Mesothelial cell of epicardium (in vitro differentiated cells): ENCODE results near the gene TMEM258. TPM values are rescaled to one million over a fixed set of nuclear protein-coding genes. Genes with fewer than 3 reads are reported as not detected.
A peak's percentile ranks its signal among the peaks of the same experiment; 100 is the strongest.

ENCODE experiments used
- DNase-seq, 2 experiments: peaks; one replicate each; pipeline ENCODE4 v3.0.0; 2021; ENCODE audit warnings: low spot score in 2 of 2; ENCODE audit not compliant: unreplicated experiment in 2 of 2
- H3K27ac Mint-ChIP-seq: 2 replicates; pipeline ENCODE4 v1.8.0; 2021; ENCODE audit warnings: mixed read lengths
- H3K27me3 Mint-ChIP-seq: 2 replicates; pipeline ENCODE4 v1.8.0; 2021; ENCODE audit warnings: low read depth, mixed read lengths
- H3K36me3 Mint-ChIP-seq: 2 replicates; pipeline ENCODE4 v1.8.0; 2021; ENCODE audit warnings: mixed read lengths
- H3K4me1 Mint-ChIP-seq: 2 replicates; pipeline ENCODE4 v1.8.0; 2021; ENCODE audit warnings: mixed read lengths
- H3K4me3 Mint-ChIP-seq: 2 replicates; pipeline ENCODE4 v1.8.0; 2021; ENCODE audit warnings: mild to moderate bottlenecking, moderate library complexity, mixed read lengths
- H3K9me3 Mint-ChIP-seq: 2 replicates; pipeline ENCODE4 v1.8.0; 2021; ENCODE audit warnings: mixed read lengths
- total RNA-seq: library from RNA; stranded (reverse); gene quantifications from 3 replicates; pipeline ENCODE4 v1.2.1, GENCODE V29; 2021
- TF ChIP-seq, protein P1 (sequence below): fragments of 200-600 bp; sonication (generic); IDR thresholded peaks from one replicate; pipeline ENCODE4 v1.5.0; 2021; ENCODE audit warnings: antibody characterized with exemption; ENCODE audit not compliant: unreplicated experiment

TMEM258 gene
- total RNA-seq, 1 donor from 2014 or later: 154 TPM

DNA sequence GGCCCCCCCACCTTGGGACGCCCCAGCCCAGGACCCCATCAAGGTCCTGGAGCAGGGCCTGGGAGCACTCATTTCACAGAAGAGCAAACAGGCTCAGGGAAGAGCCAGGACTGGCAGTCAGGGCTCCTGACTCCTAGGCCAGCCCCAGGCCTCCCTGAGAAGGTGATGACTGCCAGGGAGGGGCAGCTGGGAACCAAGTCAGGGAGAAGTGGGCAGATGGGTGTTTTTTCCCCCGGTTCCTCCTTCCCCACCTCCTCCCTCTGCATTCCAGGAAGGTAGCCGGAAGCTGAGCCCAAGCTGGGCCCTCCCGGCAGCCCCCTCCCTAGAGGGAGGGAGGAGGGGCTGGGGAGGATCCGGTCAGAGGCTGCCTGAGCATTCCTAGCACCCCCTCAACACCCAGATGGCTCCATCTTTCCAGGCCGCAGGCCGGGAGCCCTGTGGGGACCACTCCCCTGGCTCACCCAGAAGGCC is 20.4 kb downstream of the TMEM258 start:
- peak overlapping the region; percentile 99 for H3K27ac Mint-ChIP-seq
- TF ChIP-seq, protein P1, sequence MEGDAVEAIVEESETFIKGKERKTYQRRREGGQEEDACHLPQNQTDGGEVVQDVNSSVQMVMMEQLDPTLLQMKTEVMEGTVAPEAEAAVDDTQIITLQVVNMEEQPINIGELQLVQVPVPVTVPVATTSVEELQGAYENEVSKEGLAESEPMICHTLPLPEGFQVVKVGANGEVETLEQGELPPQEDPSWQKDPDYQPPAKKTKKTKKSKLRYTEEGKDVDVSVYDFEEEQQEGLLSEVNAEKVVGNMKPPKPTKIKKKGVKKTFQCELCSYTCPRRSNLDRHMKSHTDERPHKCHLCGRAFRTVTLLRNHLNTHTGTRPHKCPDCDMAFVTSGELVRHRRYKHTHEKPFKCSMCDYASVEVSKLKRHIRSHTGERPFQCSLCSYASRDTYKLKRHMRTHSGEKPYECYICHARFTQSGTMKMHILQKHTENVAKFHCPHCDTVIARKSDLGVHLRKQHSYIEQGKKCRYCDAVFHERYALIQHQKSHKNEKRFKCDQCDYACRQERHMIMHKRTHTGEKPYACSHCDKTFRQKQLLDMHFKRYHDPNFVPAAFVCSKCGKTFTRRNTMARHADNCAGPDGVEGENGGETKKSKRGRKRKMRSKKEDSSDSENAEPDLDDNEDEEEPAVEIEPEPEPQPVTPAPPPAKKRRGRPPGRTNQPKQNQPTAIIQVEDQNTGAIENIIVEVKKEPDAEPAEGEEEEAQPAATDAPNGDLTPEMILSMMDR: no peak
- H3K9me3 Mint-ChIP-seq: no peaks in the 10 kb centered on the region
- no peaks in the 10 kb centered on the region for H3K27me3 Mint-ChIP-seq
- peaks cover 77% of the 10 kb centered on the region for H3K4me1 Mint-ChIP-seq
- peak in 1 of 2 experiments; percentile 67 for DNase-seq
- H3K36me3 Mint-ChIP-seq: peaks cover 11% of the 10 kb centered on the region
- H3K4me3 Mint-ChIP-seq: no peak overlapping the region

DNA sequence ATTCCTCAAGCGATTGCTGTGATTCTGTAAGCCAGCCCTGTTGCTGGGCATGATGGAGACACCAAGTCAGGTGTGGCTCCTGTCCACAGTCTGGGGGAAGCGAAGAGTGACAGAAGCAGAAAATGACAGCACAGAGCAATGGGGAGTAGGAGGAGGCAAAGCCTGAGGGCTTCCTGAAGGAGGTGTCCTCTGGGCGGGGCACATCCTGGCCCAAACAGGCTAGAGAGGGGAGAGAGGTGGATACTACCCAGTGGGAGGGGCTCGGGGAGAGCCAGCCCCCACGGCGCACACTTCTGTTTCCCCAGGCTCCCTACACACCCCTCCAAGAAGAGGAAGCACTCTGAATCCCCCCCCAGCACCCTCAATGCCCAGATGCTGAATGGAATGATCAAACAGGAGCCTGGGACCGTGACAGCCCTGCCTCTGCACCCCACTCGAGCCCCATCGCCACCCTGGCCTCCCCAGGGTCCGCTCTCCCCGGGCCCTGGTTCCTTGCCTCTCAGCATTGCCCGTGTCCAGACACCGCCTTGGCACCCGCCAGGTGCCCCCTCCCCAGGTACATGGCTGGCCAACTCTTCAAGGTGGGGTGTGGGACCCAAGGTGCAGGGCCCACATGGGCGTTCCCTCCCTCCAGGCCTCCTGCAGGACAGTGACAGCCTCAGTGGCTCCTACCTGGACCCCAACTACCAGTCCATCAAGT is 21.1 kb downstream of the TMEM258 start:
- peaks cover 81% of the 10 kb centered on the region for H3K4me1 Mint-ChIP-seq

DNA sequence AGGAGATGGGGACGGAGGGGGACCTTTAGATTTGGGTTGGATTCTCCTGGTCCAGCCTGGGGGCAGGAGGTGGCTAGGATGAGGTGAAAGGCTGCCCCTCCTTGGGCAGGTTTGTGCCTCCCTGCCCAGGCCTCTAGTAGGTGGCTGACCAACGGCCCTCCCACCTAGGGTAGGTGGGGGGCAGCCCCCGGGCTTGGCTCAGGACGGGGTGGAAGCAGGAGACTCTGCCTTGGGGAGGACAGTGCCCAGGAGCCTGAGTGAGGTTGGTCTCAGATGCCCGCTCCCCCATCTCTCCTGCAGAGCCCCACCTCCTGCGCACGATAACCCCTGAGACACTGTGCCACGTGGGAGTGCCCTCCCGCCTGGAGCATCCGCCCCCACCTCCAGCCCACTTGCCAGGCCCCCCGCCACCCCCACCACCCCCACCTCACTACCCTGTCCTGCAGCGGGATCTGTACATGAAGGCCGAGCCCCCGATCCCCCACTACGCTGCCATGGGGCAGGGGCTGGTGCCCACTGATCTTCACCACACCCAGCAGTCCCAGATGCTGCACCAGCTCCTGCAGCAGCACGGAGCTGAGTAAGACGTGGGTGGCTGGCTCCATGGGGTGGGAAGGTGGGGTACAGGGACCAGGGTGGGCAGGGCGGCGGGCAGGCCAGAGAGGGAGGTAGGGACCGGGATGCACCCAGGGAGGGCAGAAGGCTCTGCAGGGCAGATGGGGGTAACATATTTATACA is 22.3 kb downstream of the TMEM258 start:
- Mint-ChIP-seq H3K4me3 (no peak overlapping the region), H3K9me3 (no peaks in the 10 kb centered on the region), H3K27me3 (no peaks in the 10 kb centered on the region), H3K27ac (peak overlapping the region; percentile 99), H3K36me3 (peaks cover 3% of the 10 kb centered on the region), H3K4me1 (peaks cover 80% of the 10 kb centered on the region)
- TF ChIP-seq, protein P1: no peak
- no peak for DNase-seq

More for the DNA sequence above, 21.1 kb downstream of the TMEM258 start:
- no peaks in the 10 kb centered on the region for H3K9me3 Mint-ChIP-seq
- no peaks in the 10 kb centered on the region for H3K27me3 Mint-ChIP-seq
- no peak overlapping the region for H3K4me3 Mint-ChIP-seq
- no peak for DNase-seq
- TF ChIP-seq, protein P1: no peak
- H3K36me3 Mint-ChIP-seq: peaks cover 8% of the 10 kb centered on the region
- H3K27ac Mint-ChIP-seq: peak overlapping the region; percentile 99

DNA sequence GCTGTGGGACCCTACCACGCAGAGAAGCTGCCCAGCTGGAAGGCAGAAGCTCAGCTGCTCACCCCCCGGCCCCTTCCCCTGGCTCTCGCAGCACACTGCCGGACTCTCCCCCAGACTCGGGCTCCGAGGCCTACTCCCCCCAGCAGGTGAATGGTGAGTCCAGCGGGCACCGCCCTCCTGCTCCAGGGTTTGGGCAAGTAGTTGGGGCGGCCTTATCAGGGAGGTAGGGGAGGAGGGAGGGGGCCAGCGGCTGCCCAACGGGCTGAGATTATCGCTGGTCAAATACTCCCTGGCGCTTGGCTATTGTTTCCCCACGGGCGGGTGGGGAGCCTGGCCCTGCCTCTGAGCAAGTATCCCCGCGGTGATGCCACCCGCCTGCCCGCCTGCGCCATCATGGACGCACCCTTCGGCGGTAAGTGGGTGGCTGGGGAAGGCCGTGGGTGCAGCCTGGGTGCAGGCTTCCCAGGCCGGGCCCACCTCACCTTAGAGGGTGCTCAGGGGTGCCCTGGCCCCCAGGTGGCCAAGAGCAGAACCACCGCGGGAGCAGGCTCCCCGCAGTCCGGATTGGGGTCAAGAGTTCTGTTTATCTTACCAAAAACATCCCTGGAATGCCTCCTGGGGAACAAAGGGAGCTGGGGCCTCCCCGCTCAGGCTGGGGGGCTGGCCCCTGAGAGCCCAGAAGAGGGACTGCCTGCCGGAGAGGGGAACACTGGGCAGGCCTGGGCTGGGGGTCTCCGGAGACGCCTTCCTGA is 23.1 kb downstream of the TMEM258 start:
- Mint-ChIP-seq H3K27ac (peak overlapping the region; percentile 96), H3K4me1 (peaks cover 76% of the 10 kb centered on the region), H3K9me3 (no peaks in the 10 kb centered on the region), H3K36me3 (peaks cover 3% of the 10 kb centered on the region), H3K4me3 (no peak overlapping the region), H3K27me3 (no peaks in the 10 kb centered on the region)
- TF ChIP-seq, protein P1: peak; percentile 34
- DNase-seq: no peak

DNA sequence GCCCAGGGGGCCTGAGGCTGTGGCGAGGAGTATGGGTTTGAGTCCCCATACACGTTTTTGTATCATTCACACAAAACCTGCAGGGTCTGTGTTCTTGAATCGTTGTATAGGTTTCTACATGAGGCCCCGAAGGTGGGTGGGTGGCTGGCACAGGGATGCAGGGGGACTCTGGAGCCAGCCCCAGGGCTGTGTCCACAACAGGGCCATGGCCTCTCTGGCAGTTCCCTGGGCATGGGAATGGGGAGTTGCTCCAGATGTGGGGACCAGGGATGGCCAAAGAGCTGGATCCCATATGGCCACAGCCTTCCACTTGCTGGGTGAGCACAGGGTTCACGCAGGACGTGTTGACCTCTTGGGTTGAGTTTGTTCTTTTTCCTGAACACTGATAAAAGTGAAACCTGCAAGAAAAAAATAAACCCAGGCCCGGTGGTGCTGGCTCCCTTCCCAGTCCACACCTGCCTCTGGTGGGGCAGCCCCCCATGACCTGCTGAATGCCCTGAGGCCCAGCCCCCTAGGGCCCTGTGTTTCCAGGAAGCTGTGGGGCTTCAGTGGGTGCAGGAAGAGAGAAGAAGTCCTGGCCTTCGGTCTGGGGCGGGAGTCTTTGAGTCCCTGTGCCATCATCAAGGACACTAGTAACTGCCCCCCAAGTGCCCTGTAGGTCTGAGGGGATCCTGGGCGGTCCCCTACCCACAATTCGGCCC is 23.9 kb downstream of the TMEM258 start:
- H3K9me3 Mint-ChIP-seq: no peaks in the 10 kb centered on the region
- DNase-seq: no peak
- peak overlapping the region; percentile 96 for H3K27ac Mint-ChIP-seq
- H3K36me3 Mint-ChIP-seq: peaks cover 2% of the 10 kb centered on the region
- H3K27me3 Mint-ChIP-seq: no peaks in the 10 kb centered on the region
- no peak overlapping the region for H3K4me3 Mint-ChIP-seq
- H3K4me1 Mint-ChIP-seq: peaks cover 75% of the 10 kb centered on the region
- TF ChIP-seq, protein P1: no peak
